NCI-H1092 treated with DMSO at 0.1 percent for 48 hours (cell line): ENCODE measurements around the gene CHSY1.

ENCODE experiments used
- DNase-seq: peaks from one replicate; lab custom pipeline; 2025; lab: John Stamatoyannopoulos, UW

Gene CHSY1

DNA sequence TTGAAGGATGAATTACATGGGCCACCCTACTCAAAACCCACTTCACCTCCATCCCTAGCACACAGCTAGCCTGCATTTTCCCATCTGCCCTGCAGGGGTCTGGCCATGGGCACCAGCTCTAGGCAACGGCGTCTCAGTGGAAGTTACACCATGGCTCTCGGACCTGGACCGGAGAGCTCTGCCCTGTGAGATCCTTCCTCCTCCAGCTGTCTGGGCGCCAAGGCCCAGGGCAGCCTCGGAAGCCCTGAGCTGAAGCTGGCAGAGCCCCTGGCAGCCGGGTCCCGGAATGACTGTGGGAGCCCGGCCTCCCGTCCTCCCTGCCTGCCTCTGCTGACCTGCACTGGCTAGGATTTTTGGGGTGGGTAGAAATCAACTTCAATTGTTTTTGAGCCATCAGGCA, 98.9 kb downstream of the CHSY1 start:
- no peak for DNase-seq

DNA sequence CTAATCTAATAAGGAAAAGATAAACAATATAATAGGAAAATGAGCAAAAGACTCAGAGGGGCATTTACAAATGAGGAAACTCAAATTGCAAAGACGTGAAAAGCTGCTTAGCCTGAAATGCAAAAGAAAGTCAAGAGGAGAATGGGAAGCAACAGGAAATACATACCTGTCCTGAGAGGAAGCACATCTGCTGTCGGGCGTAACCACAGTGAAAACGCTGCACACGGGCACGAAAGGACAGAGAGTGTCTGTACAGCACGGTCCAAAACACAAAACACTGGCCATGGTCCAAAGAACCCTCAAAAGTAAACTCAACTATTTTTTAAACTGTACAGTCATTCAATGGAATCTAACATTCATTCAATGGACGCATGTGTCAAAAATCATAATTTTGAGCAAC, 100.6 kb downstream of the CHSY1 start:
- no peak for DNase-seq

DNA sequence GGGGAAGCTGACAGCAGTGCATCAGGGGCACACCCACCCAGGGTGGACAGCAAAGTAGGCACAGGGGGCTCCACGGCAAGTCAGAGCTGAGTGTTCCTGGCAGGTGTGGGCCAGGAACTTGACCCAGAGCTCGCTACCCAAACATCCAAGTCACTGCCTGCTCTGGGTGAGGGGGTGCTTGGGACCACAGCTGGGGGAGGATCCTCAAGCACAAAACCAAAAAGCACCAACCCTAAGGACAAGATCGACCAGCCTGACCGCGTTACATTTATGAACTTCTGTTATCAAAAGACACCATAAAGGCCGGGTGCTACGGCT, 101.2 kb downstream of the CHSY1 start:
- DNase-seq, result no peak

DNA sequence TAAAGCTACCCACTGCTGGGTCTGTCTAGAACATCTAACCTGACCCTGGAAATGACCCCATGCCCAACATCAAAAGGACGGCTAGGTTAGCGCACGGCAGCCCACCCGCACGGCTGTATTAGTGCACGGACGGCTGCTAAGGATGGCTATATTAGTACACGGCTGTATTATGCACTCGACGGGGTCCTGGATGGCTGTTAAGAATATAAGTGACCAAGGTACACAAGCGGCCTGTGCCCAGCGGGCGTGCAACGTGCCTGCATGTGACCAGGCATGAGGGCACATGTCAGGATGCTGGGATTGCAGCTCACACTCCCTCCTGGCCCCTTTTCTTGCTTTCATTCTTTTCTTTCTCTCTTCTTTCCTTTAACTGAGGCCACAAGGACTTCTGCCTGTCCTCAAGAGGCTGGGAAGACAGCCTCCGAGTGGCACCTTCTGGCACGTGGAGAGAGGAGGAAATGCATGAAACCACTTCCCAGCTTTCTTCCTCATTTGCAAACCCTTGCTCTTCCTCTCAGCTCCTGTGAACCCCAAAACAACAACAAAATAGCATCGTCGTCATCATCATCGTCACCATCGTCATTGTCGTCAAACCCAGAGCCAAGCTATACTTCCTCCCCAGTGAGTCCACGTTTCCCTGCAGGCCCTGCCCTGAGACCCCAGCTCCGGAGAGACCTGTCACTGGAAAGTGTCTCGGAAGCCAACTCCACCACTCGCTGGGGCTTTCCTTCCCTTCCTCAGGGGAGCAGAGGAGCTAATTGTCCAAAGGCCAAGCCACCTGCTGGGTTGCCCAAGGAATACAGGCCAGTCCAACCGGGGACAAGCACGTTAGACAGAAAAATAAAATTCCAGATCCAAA, 101.8 kb downstream of the CHSY1 start:
- DNase-seq, result no peak

DNA sequence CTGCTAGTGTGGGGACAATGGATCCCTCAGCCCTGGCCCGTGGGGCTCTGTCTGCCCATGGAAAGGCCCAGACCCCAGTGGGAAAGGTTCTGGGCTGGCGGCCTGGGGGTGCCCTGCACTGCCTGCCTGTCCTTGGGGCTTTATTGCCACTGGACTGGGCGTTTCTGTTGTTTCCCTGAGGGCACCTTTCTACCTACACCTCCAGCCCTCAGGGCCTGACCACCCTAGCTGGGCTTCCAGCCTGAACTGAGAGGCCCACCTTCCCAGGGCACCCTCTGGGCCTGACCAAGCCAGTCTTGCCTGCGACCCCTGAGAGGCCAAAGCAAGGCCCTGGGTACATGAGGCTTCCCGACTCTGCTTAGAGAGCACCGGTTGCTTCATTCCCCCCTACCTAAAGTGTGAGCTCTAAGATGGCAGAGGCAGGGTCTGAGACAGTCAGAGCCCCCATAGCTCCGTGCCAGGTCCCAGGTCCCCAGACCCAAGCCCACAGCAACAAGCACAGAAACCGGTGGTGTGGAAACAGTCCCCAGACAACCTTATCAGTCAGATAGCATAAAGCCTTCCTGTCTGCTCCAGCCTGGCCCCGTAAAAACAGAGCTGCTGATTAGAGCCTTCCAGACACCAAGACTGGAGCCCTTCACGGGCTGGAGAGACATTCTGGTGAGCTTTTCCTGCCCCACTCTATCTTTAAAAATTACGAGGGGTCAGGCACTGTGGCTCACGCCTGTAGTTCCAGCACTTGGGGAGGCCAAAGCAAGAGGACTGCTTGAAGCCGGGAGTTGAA, 102.8 kb downstream of the CHSY1 start:
- no peak for DNase-seq

DNA sequence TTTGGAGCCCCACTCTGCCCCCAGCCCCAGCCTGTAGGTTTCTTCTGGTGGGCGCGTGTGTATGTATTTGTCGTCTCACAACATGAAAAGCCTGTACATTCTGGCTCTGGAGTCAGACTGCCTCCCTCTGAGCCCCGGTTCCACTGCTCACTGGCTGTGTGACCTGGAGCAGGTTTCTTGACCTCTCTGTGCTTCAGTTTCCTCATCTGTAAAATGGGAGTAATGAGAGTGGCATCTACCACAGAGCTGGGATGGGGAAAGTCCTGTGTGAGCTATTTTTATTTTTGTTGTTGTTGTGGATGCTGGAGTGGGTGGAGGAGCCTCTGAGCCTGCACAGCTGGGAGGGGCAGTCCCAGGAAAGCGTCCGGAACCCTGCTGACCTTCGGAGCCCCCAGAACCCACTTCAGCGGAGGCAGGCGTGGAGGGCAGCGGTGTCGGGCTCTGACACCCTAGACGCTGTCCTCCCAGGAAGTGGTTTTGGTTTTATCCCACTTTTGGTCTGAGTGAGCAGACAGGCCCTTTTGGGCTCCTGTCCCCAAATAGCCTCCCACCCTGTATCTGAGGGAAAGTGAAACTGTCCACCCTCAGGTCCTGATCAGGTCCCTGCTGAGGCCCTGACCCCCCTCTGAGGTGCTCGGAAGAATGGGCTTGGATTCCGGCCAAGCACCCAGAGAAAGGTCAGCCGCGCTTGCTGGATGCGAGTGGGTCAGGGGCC, 103.5 kb downstream of the CHSY1 start:
- no peak for DNase-seq

DNA sequence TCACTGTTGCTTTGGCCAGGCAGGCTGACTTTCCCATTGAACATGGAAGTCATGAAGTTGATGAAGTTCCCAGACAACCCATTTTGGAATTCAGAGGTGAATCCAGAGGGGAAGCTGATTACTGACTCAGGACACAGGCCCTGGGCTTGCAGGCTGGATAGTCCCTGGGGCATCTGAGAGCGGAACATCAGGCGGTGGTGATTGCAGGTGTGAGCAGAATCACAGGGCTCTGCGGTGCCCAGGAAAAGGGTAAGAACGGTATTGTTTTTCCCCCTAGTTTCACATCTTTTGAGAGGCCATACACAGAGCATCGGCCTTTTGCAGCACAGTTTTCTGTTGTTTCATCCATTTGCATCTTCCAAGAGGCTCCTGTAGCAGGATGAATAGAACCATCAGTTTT, 104.7 kb downstream of the CHSY1 start:
- no peak for DNase-seq

DNA sequence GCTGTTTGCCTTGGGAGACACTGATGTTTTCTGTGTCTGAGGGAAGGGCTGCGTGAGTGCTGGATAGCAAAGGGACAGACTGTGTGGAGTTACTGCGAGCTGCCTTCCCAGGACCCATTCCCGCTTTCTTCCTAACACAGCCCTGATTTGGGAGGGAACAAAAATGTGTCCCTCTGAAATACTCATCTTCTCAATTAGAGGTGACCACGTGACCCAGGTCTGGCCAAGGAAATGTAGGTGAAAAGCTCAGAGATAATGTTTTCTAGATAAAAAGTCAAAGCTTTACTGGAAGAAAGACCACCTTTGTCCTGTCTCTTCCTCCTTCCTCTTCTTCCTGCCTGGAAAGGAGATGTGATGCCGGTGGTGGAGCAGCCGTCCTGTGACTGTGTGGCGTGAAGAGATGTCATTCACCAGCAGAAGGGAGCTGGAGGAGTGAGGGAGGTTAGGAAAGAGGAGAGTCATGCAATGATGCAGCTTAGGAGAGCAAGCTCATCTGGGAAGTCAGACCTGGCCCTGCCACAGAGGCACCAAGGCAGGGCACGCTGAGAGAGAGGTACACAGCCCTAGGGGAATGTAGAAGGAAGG, 105.6 kb downstream of the CHSY1 start:
- DNase-seq, result no peak

DNA sequence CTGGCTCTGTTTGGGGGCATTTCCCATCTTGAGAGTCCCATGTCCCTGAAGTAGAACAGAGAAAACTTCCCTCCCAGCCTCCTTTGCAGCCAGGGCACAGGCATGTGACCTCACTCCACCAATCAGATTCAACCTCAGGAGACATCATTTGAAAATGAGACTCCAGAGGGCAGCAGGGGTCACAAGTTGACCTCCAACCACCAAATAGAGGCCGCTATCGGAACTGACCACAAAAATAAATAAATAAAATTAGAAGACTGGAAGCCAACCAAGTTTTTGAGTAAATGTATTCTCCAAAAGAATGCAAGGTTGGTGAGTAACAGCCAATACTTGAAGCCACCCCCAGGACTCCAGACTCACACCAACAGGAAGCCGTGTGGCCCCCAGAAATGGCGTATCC, 106.5 kb downstream of the CHSY1 start:
- no peak for DNase-seq

DNA sequence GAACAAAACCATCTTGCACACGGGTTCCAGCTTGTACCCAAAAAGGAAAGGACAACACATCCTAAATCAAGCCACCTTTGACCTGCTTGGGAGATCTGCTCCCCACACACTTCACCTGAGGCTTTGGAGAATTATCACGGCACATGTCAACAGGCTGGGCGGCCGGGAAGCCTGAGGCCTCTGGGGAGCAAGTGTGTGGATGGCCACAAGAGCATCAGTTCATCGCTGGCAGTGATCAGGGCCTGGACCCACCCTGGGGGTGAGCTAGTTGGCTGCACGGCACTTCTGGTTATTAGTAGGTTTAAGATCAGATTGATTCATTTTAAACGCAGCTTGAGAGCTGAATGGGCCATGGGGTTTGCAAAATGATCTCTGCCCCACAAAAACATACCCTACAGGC, 108.5 kb downstream of the CHSY1 start:
- no peak for DNase-seq

DNA sequence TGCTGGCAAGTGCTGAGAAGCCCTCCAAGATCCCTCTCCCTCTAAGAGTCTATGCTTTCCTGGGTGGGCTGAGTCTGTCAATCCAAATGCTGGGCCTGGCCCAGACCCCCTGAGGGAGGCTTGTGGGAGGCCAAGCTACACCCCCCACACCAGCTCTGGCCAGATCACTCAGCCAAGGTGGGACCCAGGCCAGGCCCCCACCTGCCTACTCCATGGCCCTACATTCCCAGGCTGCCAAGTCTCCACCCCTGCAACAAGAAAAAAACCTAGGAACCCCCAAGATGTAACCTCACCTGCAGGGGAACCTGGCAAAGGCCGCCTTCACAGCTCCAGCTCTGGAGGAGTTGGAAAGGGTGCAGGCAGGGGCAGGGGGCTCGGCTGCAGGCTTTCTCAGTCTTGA, 109.1 kb downstream of the CHSY1 start:
- DNase-seq, result no peak

DNA sequence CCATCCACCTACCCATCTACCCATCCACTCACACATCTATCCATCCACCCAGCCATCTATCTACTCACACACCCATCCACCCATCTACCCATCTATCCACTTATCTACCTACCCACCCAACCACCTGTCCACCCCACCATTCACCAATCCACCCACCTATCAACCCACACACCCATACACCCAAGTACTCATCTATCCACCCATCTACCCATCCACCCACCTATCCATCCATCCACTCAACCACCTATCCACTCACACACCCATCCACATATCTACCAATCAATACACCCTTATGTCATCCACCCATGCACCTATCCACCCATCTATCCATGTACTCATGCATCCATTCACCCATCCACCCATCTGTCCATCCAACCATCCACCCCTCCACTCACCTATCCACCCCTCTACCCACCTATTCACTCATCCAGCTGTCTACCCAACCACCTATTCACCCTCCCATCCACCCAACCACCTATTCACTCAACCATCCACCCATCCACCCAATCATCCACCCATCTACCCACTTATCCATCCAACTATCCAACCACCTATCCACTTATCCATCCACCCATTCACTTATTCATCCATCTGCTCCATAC, 109.8 kb downstream of the CHSY1 start:
- DNase-seq, result no peak

DNA sequence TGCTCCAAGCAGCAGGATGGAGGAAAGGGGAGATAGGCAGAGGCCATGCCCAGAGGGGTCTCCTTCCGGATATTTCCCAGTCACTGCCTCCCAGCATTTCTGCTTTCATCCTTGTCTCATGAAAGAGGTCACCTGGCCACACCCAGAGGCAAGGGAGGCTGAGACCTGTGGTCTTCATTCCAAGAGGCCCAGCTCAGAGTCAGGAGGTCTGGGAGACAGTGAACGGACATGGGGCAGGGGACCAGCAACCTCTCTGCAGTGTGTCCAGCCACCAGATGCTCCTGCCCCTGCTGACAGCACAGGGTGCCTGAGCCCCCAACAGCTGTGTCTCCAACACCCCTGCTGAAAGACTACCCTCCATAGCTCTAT, 111.2 kb downstream of the CHSY1 start:
- DNase-seq, result no peak

DNA sequence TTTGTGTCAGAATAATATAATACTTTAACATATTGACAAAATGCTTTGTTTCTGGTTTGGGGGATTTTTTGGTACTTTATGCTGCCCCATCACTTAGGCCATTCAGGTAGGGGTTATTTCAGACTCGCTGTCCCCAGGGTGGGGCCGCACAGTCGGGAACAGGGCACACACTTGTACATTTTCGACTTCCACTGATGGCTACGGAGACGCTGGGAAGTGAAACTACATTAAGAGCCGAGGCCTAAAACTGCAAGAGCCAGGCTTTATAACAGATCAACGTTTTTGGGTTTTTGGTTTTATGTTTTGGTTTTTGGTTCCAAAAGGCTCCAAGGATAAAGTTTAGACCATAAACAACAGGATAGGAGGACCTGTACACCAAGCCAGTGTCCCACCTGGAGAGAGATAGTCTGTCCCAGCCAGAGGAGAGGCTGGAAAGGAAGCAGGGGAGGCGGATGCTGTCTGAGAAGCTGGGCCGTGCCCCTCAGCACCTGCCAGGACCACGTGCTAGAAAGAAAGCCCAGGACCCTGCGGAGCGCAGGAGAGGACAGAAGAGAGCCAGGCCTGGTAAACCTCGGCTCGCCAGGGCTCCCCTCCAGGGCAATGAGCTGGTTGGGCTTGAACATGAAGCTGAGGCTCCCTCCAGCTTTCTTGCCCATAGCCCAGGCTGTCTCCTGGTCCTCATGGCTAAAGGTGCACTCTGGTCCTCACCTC, 111.7 kb downstream of the CHSY1 start:
- no peak for DNase-seq

DNA sequence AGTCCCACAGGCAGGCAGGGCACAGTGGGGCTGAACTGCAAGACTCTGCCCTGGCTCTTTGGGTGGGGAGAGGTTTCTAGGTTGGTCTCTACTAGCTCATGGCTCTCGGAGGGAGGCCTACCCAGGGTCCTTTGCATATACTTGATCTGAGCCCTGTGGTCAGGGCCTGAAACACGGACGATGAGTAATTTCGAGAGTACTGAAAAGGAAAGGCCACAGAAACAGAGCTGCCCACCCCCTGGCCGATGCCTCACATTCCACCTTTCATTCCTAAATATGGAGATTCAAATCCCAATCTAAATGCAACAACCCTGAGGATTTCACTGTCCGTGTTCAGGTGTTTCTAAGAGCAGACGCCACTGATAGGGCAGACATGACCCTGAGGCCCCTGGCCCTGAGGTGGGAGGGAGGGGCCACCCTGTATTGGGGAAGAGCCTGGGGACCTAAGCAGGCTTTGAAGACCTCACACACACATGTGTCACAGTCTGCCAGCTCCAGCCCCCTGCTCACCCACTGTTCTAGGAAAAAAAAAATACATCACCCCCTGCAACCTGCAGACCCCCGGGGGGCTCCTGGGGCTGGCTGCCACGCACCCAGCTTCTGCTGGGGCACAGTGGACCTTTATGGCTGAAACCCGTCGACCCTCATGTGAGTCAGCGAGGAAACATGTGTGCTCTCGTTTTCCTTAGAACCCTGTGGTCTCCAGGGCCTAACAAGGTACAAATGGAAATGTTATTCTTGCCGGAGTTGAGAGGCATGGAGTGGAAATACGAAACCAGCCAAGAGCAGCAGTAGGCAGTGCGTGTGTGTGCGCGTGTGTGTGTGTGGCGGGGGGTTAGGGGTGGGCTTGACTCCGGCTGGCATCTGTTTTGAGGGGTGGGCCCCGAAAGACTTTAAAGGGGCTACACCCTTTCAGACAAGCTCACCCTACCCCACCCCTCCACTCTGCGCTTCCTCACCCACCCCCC, 112.7 kb downstream of the CHSY1 start:
- DNase-seq, result peak; percentile 61

DNA sequence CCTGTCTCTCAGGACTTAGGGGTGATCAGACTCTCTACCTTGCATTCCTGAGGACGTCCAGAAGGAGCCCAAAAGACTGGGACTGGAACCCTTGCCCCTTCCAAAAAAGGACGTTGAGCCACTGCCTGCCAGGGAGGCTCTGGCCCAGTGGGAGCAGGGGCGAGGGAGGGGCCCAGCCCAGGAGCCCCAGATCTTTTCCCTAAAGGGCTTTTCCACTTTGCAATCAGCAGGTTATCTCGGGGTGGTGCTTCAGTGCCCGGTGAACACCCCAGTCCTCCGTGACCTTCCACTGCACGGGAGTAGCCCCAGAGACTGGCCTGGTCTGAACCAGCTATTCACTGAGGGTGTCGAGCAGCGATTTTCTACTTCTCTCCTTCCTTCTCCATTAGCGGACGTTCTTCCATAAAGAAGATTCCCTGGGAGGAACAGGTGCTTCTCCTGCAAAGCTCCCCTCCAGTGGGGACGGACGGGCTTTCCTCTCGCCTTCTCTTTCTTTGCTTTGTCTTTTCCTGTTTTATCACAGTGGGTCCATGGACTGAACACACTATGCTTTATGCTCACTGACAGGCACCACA, 113.7 kb downstream of the CHSY1 start:
- no peak for DNase-seq

DNA sequence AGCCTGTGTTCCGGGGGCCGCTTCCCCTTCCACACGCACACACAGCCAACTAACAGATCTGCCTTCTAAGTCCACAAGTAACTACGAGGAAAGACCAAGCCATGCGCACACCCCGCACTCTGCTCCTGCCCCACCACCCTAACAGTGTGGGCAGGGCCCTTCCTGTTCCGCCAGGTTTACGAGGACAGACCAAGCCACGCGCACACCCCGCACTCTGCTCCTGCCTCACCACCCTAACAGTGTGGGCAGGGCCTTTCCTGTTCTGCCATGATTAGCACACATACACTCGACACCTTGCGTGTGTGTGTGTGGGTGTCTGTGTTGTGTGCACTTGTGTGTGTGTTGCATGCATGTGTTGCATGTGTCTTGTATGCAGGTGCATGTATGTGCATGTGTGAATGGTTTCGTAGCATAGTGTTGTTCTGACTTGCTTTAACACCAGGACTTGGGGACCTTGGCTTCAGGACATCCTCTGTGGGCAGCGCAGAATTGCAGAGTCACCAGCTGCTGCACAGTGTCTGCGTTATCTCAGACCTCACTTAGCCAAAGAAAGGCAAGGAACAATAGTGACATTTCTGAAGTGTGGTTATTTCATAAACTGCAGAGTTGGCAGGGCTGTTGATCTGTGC, 114.4 kb downstream of the CHSY1 start:
- DNase-seq, result no peak

DNA sequence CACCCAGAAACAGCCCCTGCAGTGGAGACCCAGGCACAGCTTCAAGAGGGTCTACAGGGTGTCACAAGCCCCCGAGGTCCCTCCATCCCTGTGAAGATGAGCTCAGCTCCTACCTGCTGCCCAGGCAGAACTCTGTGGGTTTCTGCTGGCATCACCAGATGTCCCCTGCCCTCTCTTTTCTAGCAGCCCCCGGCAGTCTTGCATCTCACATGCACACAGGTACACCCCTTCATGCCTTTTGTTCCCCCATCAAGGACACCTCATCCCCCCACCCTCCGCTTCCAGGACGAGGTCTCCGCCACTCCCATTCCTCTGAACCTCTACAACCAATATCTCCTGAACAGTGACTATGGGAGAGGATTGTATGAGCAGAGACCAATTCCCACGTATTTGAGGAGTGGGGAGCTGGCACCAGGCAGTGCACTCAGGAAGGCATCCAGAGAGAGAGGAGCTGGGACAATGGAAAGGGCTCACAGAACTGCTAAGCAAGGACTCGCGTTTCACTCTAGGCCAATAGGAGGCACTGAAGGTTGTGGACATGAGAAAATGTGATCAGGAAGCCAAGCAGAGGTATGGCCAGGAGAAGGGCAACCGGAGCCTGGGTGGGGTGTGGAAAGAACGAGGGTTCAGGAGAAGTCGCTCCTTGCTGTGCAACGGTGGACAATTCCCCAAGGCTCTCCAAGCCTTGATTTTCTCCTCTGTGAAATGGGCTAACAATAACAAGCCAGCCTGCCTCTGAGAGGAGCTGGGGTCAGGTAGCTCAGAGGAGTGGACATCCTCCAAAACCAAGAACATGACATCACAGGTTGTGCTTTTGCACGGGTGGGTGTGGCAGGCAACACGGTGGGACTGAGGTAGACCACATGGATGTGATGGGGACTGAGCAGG, 115.2 kb downstream of the CHSY1 start:
- DNase-seq, result no peak
